ENCODE data around the gene MLH1. TPM values are rescaled to one million over a fixed set of nuclear protein-coding genes. Genes with fewer than 3 reads are reported as not detected.
"Not testable (repeated sequence)": the region's sequence is repeated elsewhere in the genome, so short reads cannot be mapped to it uniquely, and the experiment has no call there.

MLH1 gene
- total RNA-seq, 1 donor from 2014 or later: 26.3 TPM

DNA sequence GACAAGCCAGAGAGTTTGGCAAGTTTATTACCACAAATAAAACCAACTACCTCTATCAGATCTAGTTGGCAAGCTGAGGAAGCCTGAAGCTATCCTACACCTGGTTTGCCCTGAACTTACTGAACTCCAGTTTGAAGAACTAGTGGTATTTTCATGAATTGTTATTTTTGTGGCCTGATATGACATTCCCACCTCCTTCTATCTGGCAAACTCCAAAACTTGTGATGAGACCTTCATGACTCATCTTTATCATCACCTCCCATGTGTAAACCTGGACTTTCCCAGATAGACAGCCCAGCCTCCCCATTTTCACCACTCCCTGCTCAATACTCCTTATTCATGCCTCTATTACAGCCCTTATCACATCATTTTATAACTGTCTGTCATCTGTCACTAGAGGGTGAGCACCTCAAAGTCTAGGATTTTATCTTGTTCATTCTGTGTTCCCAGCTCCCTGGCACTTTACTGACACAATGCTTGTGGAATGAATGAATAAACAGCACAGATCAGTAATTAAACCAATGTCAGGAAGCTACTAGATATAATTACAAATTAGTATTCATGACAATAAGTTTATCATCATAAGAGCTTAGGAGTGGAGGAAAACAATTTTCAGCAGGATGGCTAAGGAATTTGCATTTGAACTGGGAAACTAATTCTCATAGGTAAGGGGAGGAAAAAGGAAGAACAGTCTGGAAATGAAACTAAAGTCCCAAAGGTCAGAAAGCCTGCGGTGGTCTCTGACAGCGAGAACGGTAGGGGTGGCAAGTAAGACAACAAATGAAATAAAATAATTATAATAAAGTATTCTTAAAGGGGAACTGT, 35.2 kb upstream of the MLH1 start:
- H3K4me1 ChIP-seq: peaks cover 16% of the 10 kb centered on the region
- ATAC-seq: peak in 1 of 2 donors; percentile 22
- H3K27ac ChIP-seq: no peak overlapping the region
- H3K9me3 ChIP-seq: no peaks in the 10 kb centered on the region
- TF ChIP-seq, protein P1, sequence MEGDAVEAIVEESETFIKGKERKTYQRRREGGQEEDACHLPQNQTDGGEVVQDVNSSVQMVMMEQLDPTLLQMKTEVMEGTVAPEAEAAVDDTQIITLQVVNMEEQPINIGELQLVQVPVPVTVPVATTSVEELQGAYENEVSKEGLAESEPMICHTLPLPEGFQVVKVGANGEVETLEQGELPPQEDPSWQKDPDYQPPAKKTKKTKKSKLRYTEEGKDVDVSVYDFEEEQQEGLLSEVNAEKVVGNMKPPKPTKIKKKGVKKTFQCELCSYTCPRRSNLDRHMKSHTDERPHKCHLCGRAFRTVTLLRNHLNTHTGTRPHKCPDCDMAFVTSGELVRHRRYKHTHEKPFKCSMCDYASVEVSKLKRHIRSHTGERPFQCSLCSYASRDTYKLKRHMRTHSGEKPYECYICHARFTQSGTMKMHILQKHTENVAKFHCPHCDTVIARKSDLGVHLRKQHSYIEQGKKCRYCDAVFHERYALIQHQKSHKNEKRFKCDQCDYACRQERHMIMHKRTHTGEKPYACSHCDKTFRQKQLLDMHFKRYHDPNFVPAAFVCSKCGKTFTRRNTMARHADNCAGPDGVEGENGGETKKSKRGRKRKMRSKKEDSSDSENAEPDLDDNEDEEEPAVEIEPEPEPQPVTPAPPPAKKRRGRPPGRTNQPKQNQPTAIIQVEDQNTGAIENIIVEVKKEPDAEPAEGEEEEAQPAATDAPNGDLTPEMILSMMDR (IDR thresholded peaks at IDR 0.05): no peak
- H3K27me3 ChIP-seq (ENCODE audit: low read depth): no peaks in the 10 kb centered on the region
- DNase-seq: no peak
- intact Hi-C loops (cut with DNase I): no loop called here
- no peaks in the 10 kb centered on the region for H3K36me3 ChIP-seq
- no peak overlapping the region for H3K4me3 ChIP-seq

DNA sequence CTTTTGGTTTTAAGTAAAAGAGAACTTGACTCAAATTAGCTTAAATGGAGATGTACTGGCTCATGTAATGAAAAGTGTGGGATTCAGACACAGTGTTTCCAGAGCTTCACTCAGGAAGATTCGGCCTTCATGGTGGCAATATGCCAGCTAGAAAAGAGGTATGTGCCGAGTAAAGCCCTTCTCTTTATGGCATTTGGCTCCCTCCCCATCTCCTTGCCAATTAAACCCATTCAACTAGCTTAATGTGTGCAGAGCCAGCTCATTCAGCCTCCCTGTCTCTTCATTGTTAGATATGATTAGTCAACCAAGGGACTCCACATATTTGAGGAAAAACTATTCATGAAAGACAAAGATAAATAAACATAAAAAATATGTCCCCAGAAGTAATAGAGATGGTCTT, 33.5 kb upstream of the MLH1 start:
- TF ChIP-seq, protein P1 (IDR thresholded peaks at IDR 0.05): no peak
- intact Hi-C loops (cut with DNase I): no loop called here
- Histone ChIP-seq H3K9me3 (no peaks in the 10 kb centered on the region), H3K4me3 (no peak overlapping the region), H3K4me1 (peaks cover 18% of the 10 kb centered on the region), H3K36me3 (no peaks in the 10 kb centered on the region), H3K27ac (peak overlapping the region; percentile 13), H3K27me3 (ENCODE audit: low read depth) (no peaks in the 10 kb centered on the region)
- DNase-seq (no peak), ATAC-seq (peak in 1 of 2 donors; percentile 51)

DNA sequence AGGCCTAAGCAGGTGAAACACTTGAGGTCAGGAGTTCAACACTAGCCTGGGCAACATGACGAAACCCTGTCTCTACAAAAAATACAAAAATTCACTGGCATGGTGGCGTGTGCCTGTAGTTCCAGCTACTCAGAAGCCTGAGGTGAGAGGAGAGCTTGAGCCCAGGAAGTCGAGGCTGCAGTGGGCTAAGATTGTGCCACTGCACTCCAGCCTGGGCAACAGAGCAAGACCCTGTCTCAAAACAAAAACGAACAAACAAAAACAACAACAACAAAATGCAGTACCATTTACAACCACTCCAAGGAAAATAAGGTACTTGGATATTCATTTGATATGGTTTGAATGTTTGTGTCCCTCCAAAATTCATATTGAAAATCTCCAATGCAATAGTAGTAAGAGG, 32.8 kb upstream of the MLH1 start:
- Histone ChIP-seq H3K27ac (no peak overlapping the region), H3K4me3 (no peak overlapping the region), H3K9me3 (no peaks in the 10 kb centered on the region), H3K27me3 (ENCODE audit: low read depth) (no peaks in the 10 kb centered on the region), H3K4me1 (peaks cover 22% of the 10 kb centered on the region), H3K36me3 (no peaks in the 10 kb centered on the region)
- DNase-seq: no peak
- TF ChIP-seq, protein P1 (IDR thresholded peaks at IDR 0.05): no peak
- intact Hi-C loops (cut with DNase I): no loop called here
- ATAC-seq: no peak

DNA sequence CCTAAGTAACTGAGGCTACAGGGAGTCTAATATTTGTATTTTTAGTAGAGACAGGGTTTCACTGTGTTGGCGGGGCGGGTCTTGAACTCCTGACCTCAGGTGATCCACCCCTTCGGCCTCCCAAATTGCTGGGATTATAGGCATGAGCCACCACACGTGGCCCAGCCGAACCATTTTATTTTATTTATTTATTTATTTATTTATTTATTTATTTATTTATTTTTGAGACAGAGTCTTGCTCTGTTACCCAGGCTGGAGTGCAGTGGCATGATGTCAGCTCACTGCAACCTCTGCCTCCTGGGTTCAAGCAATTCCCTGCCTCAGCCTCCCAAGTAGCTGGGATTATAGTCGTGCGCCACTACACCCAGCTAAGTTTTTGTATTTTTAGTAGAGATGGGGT, 30.3 kb upstream of the MLH1 start:
- H3K36me3 ChIP-seq, ATAC-seq: not testable (repeated sequence)

DNA sequence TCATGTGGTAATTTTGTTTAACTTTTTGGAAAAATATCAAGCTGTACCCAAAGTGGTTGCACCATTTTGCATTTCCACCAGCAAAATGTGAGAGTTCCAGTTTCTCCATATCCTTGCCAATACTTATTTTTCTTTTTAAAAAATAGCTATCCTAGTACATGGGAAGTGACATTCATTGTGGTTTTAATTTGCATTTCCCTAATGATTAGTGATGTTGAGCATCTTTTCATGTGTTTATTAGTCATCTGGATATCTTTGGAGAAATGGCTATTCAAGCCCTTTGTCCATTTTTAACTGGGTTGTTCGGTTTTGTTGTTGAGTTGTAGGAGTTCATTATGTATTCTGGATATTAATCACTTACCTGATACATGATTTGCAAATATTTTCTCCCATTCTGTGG, 29.0 kb upstream of the MLH1 start:
- ATAC-seq (no peak), DNase-seq (no peak)

More for the DNA sequence above, 30.3 kb upstream of the MLH1 start:
- H3K9me3 ChIP-seq; intact Hi-C loops (cut with DNase I); H3K27ac ChIP-seq; H3K27me3 ChIP-seq (ENCODE audit: low read depth); H3K4me3 ChIP-seq; DNase-seq: not testable (repeated sequence)
- peaks cover 30% of the 10 kb centered on the region for H3K4me1 ChIP-seq

DNA sequence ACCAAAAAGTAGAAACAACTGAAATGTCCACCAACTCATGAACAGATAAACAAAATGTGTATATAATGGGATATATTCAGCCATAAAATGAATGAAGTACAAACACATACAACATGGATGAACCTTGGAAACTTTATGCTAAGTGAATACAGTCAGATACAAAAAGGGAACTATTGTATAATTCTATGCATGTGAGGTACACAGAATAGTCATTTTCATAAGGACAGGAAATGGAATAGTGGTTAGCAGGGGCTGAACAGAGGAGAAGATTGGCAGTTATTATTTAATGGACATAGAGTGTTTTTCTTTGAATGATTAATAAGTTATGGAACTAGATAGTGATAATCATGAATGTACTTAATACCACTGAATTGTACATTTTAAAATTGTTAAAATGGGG, 28.5 kb upstream of the MLH1 start:
- no peak for DNase-seq
- Histone ChIP-seq H3K27me3 (ENCODE audit: low read depth) (no peaks in the 10 kb centered on the region), H3K9me3 (no peaks in the 10 kb centered on the region), H3K4me1 (peaks cover 18% of the 10 kb centered on the region), H3K27ac (peak overlapping the region; percentile 48), H3K4me3 (no peak overlapping the region), H3K36me3 (no peaks in the 10 kb centered on the region)
- TF ChIP-seq, protein P1 (IDR thresholded peaks at IDR 0.05): no peak
- ATAC-seq: peak in 1 of 2 donors; percentile 33
- intact Hi-C loops (cut with DNase I): no loop called here

More for the DNA sequence above, 29.0 kb upstream of the MLH1 start:
- Histone ChIP-seq H3K27me3 (ENCODE audit: low read depth) (no peaks in the 10 kb centered on the region), H3K9me3 (no peaks in the 10 kb centered on the region), H3K4me1 (peaks cover 16% of the 10 kb centered on the region), H3K27ac (no peak overlapping the region), H3K36me3 (no peaks in the 10 kb centered on the region), H3K4me3 (no peak overlapping the region)
- TF ChIP-seq, protein P1 (IDR thresholded peaks at IDR 0.05): no peak
- intact Hi-C loops (cut with DNase I): no loop called here

Measured in lower lobe of right lung (tissue), 2 donors.